Left ventricle myocardium inferior (tissue), 1 donor: ENCODE data around the gene RETSAT. TPM values are rescaled to one million over a fixed set of nuclear protein-coding genes. Genes with fewer than 3 reads are reported as not detected.

Experiments used
- DNase-seq: peaks from one replicate; pipeline ENCODE4 v3.0.0-alpha.2; 2020
- H3K27ac ChIP-seq: fragments of 200-600 bp; replicated peaks from 2 replicates; pipeline ENCODE4 v1.8.0; 2021
- H3K27me3 ChIP-seq: fragments of 200-600 bp; 2 replicates; pipeline ENCODE4 v1.8.0; 2021; ENCODE audit warnings: low read depth
- H3K36me3 ChIP-seq: fragments of 200-600 bp; 2 replicates; pipeline ENCODE4 v1.8.0; 2021
- H3K4me1 ChIP-seq: fragments of 200-600 bp; 2 replicates; pipeline ENCODE4 v1.8.0; 2021
- H3K4me3 ChIP-seq: fragments of 200-600 bp; 2 replicates; pipeline ENCODE4 v1.8.0; 2021; ENCODE audit warnings: mild to moderate bottlenecking, moderate library complexity
- H3K9me3 ChIP-seq: fragments of 200-600 bp; replicated peaks from 2 replicates; pipeline ENCODE4 v1.8.0; 2021
- CTCF ChIP-seq: fragments of 200-600 bp; IDR thresholded peaks from 2 replicates; pipeline ENCODE4 v1.8.0; 2021; ENCODE audit warnings: antibody characterized with exemption, mild to moderate bottlenecking, borderline replicate concordance
- intact Hi-C: fragments of 100-400 bp; cut with micrococcal nuclease; formaldehyde crosslinking; loops from one replicate; pipeline ENCODE4 v1.11.0; 2022
- total RNA-seq: library from RNA; stranded (reverse); fragmentation: NEBNext Ultra II Directional; extraction: Animal tissue kit (Norgen Biotek cat#: 25700); gene quantifications from one replicate; pipeline ENCODE4 v1.2.1, GENCODE V29; 2021
- donor health status: DM: no; HTN: yes; CAD: no; lungs with severe emphysema.

Gene RETSAT
- total RNA-seq, 1 donor from 2014 or later, result 39.4 TPM

- intact Hi-C loops, result no loop called here
- Histone ChIP-seq H3K9me3 (no peaks in the 10 kb centered on the region), H3K27me3 (no peaks in the 10 kb centered on the region), H3K4me3 (no peak overlapping the region), H3K4me1 (no peaks in the 10 kb centered on the region), H3K27ac (no peak overlapping the region), H3K36me3 (peaks cover 10% of the 10 kb centered on the region)
- no peak for DNase-seq
- TF ChIP-seq CTCF, result no peak
These were observed 40.6 kb upstream of the RETSAT start for GRCh38 chr2:85394976-85395375.

GRCh38 chr2:85394261-85394681, 39.9 kb upstream of the RETSAT start:
- no peak for DNase-seq
- intact Hi-C loops, result no loop called here
- Histone ChIP-seq H3K4me1 (no peaks in the 10 kb centered on the region), H3K27ac (no peak overlapping the region), H3K9me3 (no peaks in the 10 kb centered on the region), H3K4me3 (no peak overlapping the region), H3K27me3 (no peaks in the 10 kb centered on the region), H3K36me3 (peaks cover 16% of the 10 kb centered on the region)
- no peak for TF ChIP-seq CTCF

GRCh38 chr2:85393836-85394235, 39.5 kb upstream of the RETSAT start:
- no peak overlapping the region for H3K4me3 ChIP-seq
- TF ChIP-seq CTCF, result no peak
- intact Hi-C loops, result no loop called here

GRCh38 chr2:85390941-85391669, 36.8 kb upstream of the RETSAT start:
- no peaks in the 10 kb centered on the region for H3K4me1 ChIP-seq
- peak; percentile 47 for DNase-seq

More at GRCh38 chr2:85393836-85394235, 39.5 kb upstream of the RETSAT start:
- DNase-seq, result no peak
- Histone ChIP-seq H3K27me3 (no peaks in the 10 kb centered on the region), H3K36me3 (peaks cover 21% of the 10 kb centered on the region), H3K4me1 (no peaks in the 10 kb centered on the region), H3K27ac (no peak overlapping the region), H3K9me3 (no peaks in the 10 kb centered on the region)

GRCh38 chr2:85388878-85389538, 34.7 kb upstream of the RETSAT start:
- DNase-seq, result no peak
- H3K27ac ChIP-seq, result no peak overlapping the region
- peaks cover 65% of the 10 kb centered on the region for H3K36me3 ChIP-seq
- H3K4me1 ChIP-seq, result no peaks in the 10 kb centered on the region
- no peak overlapping the region for H3K4me3 ChIP-seq
- no peaks in the 10 kb centered on the region for H3K27me3 ChIP-seq
- intact Hi-C loops, result no loop called here
- H3K9me3 ChIP-seq, result no peaks in the 10 kb centered on the region
- no peak for TF ChIP-seq CTCF

More at GRCh38 chr2:85390941-85391669, 36.8 kb upstream of the RETSAT start:
- Histone ChIP-seq H3K4me3 (no peak overlapping the region), H3K27me3 (no peaks in the 10 kb centered on the region), H3K9me3 (no peaks in the 10 kb centered on the region), H3K36me3 (peaks cover 47% of the 10 kb centered on the region), H3K27ac (no peak overlapping the region)
- TF ChIP-seq CTCF, result peak; percentile 61
- intact Hi-C loops, result no loop called here
